Measurements from ENCODE around the gene GEMIN7. TPM values are rescaled to one million over a fixed set of nuclear protein-coding genes. Genes with fewer than 3 reads are reported as not detected.
A peak's percentile ranks its signal among the peaks of the same experiment; 100 is the strongest.

GEMIN7 gene
- total and polyA plus RNA-seq, 2 of the 13 experiments (the other 11 are each of a cell fraction or from before 2014, with no cell fraction given): 24.1 to 30.6 TPM

- TF ChIP-seq ZNF318 (CRISPR knock-in tag; IDR thresholded peaks at IDR 0.05) (0 out of 2 replicates have a peak, but pooled peaks have one; percentile 66), ZNF256 (CRISPR knock-in tag; conservative IDR thresholded peaks at IDR 0.05) (no peak), KAT7 (CRISPR knock-in tag; IDR thresholded peaks at IDR 0.05; ENCODE audit: borderline replicate concordance) (peak; percentile 86; the same call in 1 of the 2 replicates), NFIC (IDR thresholded peaks at IDR 0.05; ENCODE audit: low read length) (peak; percentile 30; the same call in 1 of the 2 replicates), ZNF513 (CRISPR knock-in tag; conservative IDR thresholded peaks at IDR 0.05) (no peak), NCOA1 (CRISPR knock-in tag; IDR thresholded peaks at IDR 0.05) (no peak), ZNF468 (CRISPR knock-in tag; IDR thresholded peaks at IDR 0.05) (0 out of 2 replicates have a peak, but pooled peaks have one; percentile 25), ZNF331 (CRISPR knock-in tag; IDR thresholded peaks at IDR 0.05) (peak; percentile 82), DPF2 (CRISPR knock-in tag; IDR thresholded peaks at IDR 0.05; ENCODE audit: borderline replicate concordance, low read depth) (peak; percentile 90), ARNTL (CRISPR knock-in tag; IDR thresholded peaks at IDR 0.05) (peak; percentile 73), MEIS1 (CRISPR knock-in tag; IDR thresholded peaks at IDR 0.05; ENCODE audit: borderline replicate concordance) (peak; percentile 52; the same call in 1 of the 2 replicates), ZNF432 (CRISPR knock-in tag; IDR thresholded peaks at IDR 0.05; ENCODE audit: borderline replicate concordance) (no peak), MLX (CRISPR knock-in tag; IDR thresholded peaks at IDR 0.05) (peak; percentile 88), ZNF850 (CRISPR knock-in tag; conservative IDR thresholded peaks at IDR 0.05) (no peak), FOXK2 (IDR thresholded peaks at IDR 0.05) (peak; percentile 89), KMT2A (CRISPR knock-in tag; IDR thresholded peaks at IDR 0.05) (peak; percentile 38; the same call in 1 of the 2 replicates), BCL6 (CRISPR knock-in tag; IDR thresholded peaks at IDR 0.05) (peak; percentile 79), ZNF12 (CRISPR knock-in tag; IDR thresholded peaks at IDR 0.05) (peak; percentile 61; the same call in 1 of the 2 replicates), SRSF4 (IDR thresholded peaks at IDR 0.05; ENCODE audit: low read depth, low read length, poor library complexity, severe bottlenecking) (no peak), ZNF383 (CRISPR knock-in tag; IDR thresholded peaks at IDR 0.05; ENCODE audit: borderline replicate concordance) (no peak)
Observed at GRCh38 chr19:45045671-45046353, 33.2 kb upstream of the GEMIN7 start (continued).
